ENCODE measurements around the gene PITPNM1. TPM values are rescaled to one million over a fixed set of nuclear protein-coding genes. Genes with fewer than 3 reads are reported as not detected.

Gene PITPNM1
- total RNA-seq, 1 donor from 2014 or later = 71.5 TPM

DNA sequence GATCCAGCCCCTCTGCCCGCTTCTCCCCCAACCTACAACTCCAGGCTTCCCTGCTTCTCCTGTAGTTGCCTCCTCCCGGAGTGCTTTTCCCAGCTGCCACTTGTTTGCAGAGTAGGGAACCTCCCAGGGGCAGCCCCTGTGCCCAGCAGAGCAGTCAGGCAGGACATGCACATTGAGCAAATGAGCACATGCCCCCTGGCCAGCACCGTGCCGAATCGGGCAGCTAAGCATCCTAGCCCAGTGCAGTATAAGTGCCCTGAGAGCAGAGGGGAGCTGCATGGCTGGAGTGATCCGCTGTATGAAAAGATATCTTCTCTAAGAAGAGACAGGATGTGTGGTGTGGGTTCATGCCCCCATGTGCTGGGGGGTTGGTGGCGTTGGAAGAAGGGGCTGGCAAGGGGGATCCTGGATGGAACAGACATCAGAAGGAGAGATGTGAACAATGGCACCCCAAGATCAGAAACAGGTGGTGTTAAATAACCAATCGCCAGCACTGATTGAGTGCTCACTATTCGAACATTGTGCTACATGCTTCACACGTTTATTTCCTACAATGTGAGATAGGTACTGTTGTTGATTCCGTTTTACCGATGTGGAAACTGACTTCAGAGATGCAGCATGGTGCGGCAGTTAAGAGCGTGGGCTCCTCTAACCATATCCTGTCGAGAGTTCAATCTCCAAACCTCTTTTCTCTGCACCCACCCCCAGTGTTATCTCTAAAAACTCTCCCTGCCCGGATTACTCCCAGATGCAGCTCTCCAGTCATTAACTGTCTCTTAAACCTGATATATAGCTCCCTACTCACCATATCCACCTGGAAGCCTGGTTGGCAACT lies 21.1 kb downstream of the PITPNM1 start:
- no peak for DNase-seq (ENCODE audit: low read depth)
- no peak overlapping the region for H3K27ac Mint-ChIP-seq (ENCODE audit: unreplicated experiment)
- peak overlapping the region; percentile 95 for H3K4me3 Mint-ChIP-seq (ENCODE audit: unreplicated experiment)
- Histone ChIP-seq H3K9me3 (ENCODE audit: insufficient read depth, low read depth, low read length) (no peaks in the 10 kb centered on the region), H3K27me3 (ENCODE audit: insufficient read depth, low read length) (no peaks in the 10 kb centered on the region), H3K4me1 (ENCODE audit: insufficient read depth, low read length) (peaks cover 11% of the 10 kb centered on the region), H3K27ac (ENCODE audit: low read depth, low read length) (no peak overlapping the region), H3K79me2 (ENCODE audit: insufficient read depth, low read length) (peaks cover 28% of the 10 kb centered on the region), H3K4me3 (ENCODE audit: insufficient read depth, low read depth, low read length) (no peak overlapping the region), H2AFZ (ENCODE audit: low read depth, low read length) (no peak overlapping the region), H3K36me3 (ENCODE audit: insufficient read depth, low read length) (no peaks in the 10 kb centered on the region), H3K4me2 (ENCODE audit: low read length) (peak overlapping the region; percentile 86), H4K20me1 (ENCODE audit: insufficient read depth, low read length) (peaks cover 20% of the 10 kb centered on the region), H3K9ac (ENCODE audit: low read length) (no peak overlapping the region)
- H3K36me3 Mint-ChIP-seq (ENCODE audit: low read depth, unreplicated experiment) = peaks cover 19% of the 10 kb centered on the region
- peaks cover 4% of the 10 kb centered on the region for H3K4me1 Mint-ChIP-seq (ENCODE audit: low read depth, unreplicated experiment)
- peaks cover 2% of the 10 kb centered on the region for H3K9me3 Mint-ChIP-seq (ENCODE audit: unreplicated experiment)
- TF ChIP-seq EZH2 (IDR thresholded peaks at IDR 0.05; ENCODE audit: insufficient read depth, low read length) = no peak
- TF ChIP-seq, protein P1, sequence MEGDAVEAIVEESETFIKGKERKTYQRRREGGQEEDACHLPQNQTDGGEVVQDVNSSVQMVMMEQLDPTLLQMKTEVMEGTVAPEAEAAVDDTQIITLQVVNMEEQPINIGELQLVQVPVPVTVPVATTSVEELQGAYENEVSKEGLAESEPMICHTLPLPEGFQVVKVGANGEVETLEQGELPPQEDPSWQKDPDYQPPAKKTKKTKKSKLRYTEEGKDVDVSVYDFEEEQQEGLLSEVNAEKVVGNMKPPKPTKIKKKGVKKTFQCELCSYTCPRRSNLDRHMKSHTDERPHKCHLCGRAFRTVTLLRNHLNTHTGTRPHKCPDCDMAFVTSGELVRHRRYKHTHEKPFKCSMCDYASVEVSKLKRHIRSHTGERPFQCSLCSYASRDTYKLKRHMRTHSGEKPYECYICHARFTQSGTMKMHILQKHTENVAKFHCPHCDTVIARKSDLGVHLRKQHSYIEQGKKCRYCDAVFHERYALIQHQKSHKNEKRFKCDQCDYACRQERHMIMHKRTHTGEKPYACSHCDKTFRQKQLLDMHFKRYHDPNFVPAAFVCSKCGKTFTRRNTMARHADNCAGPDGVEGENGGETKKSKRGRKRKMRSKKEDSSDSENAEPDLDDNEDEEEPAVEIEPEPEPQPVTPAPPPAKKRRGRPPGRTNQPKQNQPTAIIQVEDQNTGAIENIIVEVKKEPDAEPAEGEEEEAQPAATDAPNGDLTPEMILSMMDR (IDR thresholded peaks at IDR 0.05; ENCODE audit: insufficient read depth, low read depth, low read length) = no peak
- H3K27me3 Mint-ChIP-seq (ENCODE audit: low read depth, unreplicated experiment) = no peaks in the 10 kb centered on the region
- no peak for FAIRE-seq

DNA sequence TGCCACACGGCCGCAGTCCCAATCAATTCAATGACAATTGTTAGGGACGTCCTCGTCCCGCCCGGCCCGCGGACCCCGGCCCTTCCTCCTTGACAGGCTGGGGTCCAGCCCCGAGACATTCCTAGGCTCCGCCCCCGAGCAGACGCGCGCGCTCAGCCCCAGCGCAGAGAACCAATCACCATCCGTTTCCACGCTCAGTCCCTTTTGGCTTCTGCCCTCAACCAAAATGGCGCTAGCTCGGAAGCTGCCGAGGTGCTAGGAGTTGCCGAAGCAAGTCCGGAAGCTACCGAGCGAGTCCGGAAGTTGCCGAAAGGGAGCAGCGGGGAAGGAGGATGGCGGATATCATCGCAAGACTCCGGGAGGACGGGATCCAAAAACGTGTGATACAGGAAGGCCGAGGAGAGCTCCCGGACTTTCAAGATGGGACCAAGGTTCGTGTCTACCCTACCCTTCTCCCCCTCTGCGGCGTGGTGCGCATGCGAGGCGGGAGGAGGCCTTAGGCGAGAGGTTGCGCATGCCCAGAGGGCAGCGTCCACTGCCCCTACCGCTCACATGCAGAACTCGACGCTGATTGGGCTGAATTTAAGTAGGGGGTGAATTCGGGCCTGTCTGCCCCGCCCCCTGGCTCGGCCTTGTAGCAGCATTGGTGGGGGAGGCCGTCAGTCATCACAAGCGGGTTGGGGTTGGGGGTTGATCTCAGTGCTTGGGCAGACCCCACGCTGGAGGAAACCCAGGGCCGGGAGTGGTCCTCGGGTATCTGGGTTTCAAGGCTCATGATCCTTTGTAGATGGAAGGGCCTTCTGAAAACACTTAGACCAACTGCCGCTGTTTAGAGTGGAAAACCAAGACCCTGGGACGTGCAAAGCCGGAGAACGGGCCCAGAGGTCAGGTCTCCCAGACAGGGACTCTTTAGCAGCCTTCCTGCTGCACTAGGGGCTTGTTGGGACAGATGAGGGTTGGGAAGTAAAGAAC lies 22.1 kb downstream of the PITPNM1 start, which contains the start of gene AIP:
Gene AIP, plus strand, starts transcription at position 200 of the 972 bp plus-strand sequence. Its CDS starts 133 bp downstream, at position 333.
- Histone ChIP-seq H3K27me3 (ENCODE audit: insufficient read depth, low read length) (no peaks in the 10 kb centered on the region), H3K9me3 (ENCODE audit: insufficient read depth, low read depth, low read length) (no peaks in the 10 kb centered on the region), H3K9ac (ENCODE audit: low read length) (peak within 1 kb of the TSS; percentile 80), H2AFZ (ENCODE audit: low read depth, low read length) (peak within 1 kb of the TSS; percentile 97), H4K20me1 (ENCODE audit: insufficient read depth, low read length) (peaks cover 20% of the 10 kb centered on the region), H3K79me2 (ENCODE audit: insufficient read depth, low read length) (peaks cover 28% of the 10 kb centered on the region), H3K4me1 (ENCODE audit: insufficient read depth, low read length) (peaks cover 11% of the 10 kb centered on the region), H3K27ac (ENCODE audit: low read depth, low read length) (peak within 1 kb of the TSS; percentile 71), H3K36me3 (ENCODE audit: insufficient read depth, low read length) (no peaks in the 10 kb centered on the region), H3K4me3 (ENCODE audit: insufficient read depth, low read depth, low read length) (peak within 1 kb of the TSS; percentile 76), H3K4me2 (ENCODE audit: low read length) (peak within 1 kb of the TSS; percentile 86)
- TF ChIP-seq, protein P1 (IDR thresholded peaks at IDR 0.05; ENCODE audit: insufficient read depth, low read depth, low read length) = no peak
- TF ChIP-seq EZH2 (IDR thresholded peaks at IDR 0.05; ENCODE audit: insufficient read depth, low read length) = no peak
- FAIRE-seq (peak; percentile 45), DNase-seq (ENCODE audit: low read depth) (peak; percentile 92)
- Mint-ChIP-seq H3K4me3 (ENCODE audit: unreplicated experiment) (peak within 1 kb of the TSS; percentile 95), H3K27me3 (ENCODE audit: low read depth, unreplicated experiment) (no peaks in the 10 kb centered on the region), H3K27ac (ENCODE audit: unreplicated experiment) (peak within 1 kb of the TSS; percentile 99), H3K4me1 (ENCODE audit: low read depth, unreplicated experiment) (peaks cover 4% of the 10 kb centered on the region), H3K9me3 (ENCODE audit: unreplicated experiment) (peaks cover 2% of the 10 kb centered on the region), H3K36me3 (ENCODE audit: low read depth, unreplicated experiment) (peaks cover 19% of the 10 kb centered on the region)

Data from astrocyte (in vitro differentiated cells and primary cell).